Amniotic epithelial cell (primary cell): ENCODE data around the gene NR5A2.
A peak's percentile ranks its signal among the peaks of the same experiment; 100 is the strongest.

Source experiments
- DNase-seq: peaks from one replicate; pipeline ENCODE4 v3.0.0-alpha.2; 2010; ENCODE audit warnings: low read depth

NR5A2 gene

DNA sequence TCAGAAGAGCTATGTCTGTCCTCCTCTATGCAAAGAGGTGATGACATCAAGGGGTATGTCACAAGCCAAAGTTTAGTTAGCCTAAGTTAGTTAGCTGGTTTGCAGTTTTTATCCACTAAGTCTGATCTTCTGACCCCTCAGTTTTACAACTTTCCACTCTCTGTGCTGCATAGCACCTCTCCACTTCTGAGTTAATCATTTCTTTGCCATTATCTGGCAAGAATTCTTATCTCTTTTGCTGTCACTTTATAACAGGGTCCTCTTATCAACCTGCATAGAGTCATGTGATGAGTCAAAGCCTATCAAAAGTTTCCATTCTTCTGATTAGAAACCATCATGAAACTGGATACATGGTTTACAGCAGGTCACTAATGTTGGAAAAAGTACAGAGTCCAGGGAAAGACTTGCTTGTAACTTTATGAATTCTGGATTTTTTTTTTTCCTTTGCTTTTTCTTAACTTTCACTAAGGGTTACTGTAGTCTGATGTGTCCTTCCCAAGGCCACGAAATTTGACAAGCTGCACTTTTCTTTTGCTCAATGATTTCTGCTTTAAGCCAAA, at the start of gene NR5A2:
Gene NR5A2, plus strand, starts transcription at position 447 of the 560 bp plus-strand sequence. CDS start 138 bp downstream, outside the sequence.
- no peak for DNase-seq

DNA sequence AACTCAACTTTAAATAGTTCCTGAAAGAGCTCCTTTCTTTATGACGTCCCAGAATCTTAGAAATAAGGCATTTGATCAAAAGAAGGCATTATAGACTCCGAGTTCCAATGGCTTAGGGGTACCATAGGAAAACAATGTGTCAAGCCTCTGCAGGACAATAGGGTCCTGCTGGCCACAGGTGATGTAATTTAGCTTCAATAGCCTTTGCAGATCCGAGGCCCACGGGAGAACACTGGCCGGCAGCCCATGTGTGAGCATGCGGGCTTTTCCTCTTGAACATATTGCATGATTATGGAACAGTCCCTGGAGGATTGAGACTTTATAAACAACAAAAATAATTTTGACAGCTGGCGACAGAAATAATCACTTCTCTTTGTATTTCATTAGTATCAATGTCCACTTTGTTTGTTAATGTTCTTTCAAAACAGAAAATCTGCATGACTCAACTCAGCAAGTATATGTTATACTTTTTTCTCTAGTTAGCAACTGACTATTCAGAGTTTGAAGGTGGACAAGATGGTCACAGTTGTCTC, 49.0 kb upstream of the NR5A2 start:
- DNase-seq, result no peak

- DNase-seq, result no peak
Observed at GRCh38 chr1:199979071-199979470, 48.4 kb upstream of the NR5A2 start.

- DNase-seq, result no peak
Observed at GRCh38 chr1:199981584-199981983, 45.9 kb upstream of the NR5A2 start.

DNA sequence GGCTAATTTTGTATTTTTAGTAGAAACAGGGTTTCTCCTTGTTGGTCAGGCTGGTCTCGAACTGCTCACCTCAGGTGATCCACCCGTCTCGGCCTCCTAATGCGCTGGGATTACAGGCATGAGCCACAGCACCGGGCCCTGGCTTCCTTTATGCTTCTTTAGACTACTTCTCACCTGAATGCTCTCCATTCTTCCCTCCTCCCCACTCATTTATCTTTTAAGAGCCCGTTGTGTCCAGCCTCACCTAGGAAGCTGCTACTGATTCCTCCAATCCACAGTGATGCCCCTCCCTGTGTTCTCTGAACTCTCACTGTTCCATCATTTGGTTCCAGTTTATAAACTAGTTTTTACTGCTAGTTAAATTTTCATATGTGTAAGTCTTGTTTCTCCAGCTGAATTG, 44.9 kb upstream of the NR5A2 start:
- no peak for DNase-seq

- DNase-seq, result no peak
Observed at GRCh38 chr1:199983531-199983930, 44.0 kb upstream of the NR5A2 start.

- DNase-seq, result no peak
Observed at GRCh38 chr1:199995096-199995685, 32.3 kb upstream of the NR5A2 start.

GRCh38 chr1:200005165-200005564, 22.3 kb upstream of the NR5A2 start:
- no peak for DNase-seq

DNA sequence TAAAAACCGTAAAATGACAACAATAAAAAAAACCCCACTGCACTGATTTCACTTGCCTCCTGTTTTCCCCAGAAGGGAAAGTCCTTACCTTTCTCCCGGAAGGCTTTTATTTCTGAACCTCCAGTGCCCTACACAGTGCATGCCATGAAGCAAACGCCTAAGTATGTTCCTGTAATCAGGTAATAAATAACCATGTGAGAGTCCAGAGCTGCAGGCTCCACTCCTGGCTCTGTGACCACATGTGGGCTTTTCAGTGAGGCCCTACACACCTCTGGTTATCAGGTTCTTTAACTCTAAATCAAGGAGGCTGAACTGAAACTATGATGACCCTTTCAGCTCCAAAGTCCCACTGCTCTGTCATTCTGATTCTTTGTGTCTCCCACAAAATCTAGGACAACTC, 20.8 kb upstream of the NR5A2 start:
- DNase-seq, result no peak

DNA sequence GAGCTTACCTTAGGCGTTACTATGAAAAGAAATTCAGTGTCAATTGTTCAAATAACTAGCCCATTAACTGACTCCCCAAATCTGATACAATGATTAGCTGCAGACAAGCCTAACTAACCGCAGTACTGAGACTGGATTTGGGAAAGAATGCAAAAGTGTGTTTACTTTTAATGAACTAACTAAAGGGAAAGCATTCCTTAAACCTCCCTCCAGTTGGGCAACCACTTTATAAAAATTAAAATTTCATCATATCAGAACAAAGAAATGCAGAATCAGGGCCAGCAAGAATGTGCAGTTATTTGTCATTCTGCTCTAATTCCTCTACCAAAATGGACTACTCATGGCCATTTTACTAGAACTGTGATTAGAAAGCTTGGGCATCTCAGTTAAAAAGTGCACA, 11.7 kb upstream of the NR5A2 start:
- peak; percentile 48 for DNase-seq

GRCh38 chr1:200021577-200022238, 5.8 kb upstream of the NR5A2 start:
- no peak for DNase-seq

DNA sequence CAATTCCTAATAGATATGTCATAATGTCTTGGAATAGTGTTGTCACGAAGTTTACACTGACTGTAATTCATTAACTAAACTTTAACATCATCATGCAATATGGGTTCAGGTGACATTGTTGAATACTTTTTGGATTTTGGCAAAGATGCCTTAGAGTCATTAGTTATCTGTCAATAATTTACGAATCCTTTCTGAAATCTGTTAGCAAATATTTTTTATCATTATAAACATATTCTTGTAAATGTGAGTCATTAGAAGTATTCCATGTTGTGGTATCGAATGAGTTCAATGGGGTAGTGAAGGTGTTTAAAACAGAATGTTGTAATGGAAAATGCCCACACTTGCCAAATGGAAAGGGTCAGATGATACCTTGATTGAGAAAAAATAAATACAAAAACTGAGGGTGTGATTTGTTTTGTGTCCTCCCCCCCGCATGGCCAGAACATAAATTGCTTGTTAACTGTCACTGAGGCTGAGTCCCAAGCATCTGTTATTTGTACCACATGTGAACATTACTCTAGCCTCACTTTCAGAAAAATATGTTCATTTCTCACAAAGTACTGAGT, 5.2 kb upstream of the NR5A2 start:
- no peak for DNase-seq

- DNase-seq, result no peak
Observed at GRCh38 chr1:200028586-200029034, 1.1 kb downstream of the NR5A2 start.

DNA sequence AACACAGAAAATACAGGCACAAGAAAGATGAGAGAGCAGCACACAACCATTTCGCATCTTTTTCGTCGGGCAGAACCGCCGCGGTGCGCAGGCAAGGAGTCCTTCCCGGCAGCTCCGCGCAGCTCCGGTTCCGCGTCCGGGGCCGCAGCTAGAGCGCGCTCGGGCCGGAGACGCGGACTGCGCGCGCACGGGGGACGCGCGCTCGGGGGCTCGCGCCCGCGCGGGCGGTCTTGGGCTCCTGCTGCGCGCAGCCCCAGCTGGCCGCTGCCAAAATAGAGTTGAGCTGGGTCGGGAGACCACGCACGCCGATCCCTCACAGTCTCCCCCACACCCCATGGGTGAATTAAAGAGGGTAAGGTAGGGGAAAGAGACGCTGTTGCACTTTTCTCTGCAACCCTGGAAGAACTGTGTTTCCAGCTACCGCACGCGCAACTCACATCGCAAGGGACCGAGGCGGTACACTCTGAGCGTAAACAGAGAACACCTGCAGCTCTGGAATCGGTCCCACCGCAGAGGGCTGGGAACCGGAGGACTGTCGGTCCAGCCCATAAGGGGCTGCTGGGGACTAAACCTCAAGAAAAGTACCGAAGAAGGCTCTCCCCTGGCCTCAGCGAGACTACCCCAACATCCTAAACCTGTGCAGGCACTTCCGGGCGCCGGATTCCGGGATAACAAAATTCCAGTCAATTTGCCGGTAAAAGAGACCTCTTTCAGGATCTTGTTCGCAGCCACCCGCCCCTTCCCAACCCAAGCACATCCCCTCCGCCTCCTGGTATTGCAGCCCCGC, 1.7 kb downstream of the NR5A2 start:
- no peak for DNase-seq

DNA sequence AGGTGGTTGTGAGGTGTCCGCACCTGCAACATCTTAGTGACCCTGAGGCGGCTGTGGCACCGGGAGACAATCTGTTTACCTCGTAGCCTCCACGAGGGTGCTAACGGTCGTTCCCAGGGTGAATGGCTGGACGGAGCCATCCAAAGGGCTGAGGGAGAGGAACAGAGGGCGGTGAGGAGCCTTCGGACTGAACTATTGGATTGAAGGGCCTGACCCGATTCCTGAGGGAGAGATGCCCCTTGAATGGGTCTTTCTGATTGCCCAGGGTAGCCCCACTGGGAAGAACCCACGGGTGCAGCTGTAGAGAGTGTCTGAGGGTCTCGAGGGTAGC, 2.3 kb downstream of the NR5A2 start:
- no peak for DNase-seq

DNA sequence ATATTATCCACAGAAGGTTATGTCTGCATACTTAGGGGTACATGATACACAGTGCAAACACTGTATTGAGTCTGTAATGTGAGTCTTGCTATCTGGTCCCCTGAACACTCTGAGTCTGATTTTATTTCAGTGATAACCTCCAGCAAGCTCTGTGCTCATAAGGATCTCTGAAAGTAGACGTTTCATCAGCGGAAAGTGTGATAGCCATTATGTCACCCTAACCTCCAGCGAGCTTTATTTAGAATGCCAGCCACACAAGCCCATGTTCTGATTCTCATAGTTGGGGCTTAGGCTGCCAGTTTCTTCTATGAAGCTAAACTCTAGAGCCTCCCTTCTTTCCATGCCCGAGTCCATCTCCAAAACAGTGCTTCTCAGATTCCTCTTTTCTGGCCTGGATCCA, 3.3 kb downstream of the NR5A2 start:
- DNase-seq, result no peak

- peak; percentile 82 for DNase-seq
Observed at GRCh38 chr1:200033511-200034261, 6.2 kb downstream of the NR5A2 start.

DNA sequence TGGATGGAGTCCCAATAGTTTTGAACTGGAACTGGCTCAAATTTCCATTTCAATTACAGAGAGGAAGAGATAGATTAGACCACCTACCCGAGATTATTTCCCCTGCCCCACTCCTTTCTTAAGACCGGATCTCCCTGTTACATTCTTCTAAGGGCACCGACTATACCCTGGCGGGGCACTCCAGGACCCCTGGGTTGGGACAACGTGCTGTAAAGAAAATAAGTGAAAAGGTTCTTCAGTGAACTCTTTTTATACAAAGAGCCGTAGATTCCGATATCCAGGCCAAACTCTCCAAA, 6.7 kb downstream of the NR5A2 start:
- no peak for DNase-seq

DNA sequence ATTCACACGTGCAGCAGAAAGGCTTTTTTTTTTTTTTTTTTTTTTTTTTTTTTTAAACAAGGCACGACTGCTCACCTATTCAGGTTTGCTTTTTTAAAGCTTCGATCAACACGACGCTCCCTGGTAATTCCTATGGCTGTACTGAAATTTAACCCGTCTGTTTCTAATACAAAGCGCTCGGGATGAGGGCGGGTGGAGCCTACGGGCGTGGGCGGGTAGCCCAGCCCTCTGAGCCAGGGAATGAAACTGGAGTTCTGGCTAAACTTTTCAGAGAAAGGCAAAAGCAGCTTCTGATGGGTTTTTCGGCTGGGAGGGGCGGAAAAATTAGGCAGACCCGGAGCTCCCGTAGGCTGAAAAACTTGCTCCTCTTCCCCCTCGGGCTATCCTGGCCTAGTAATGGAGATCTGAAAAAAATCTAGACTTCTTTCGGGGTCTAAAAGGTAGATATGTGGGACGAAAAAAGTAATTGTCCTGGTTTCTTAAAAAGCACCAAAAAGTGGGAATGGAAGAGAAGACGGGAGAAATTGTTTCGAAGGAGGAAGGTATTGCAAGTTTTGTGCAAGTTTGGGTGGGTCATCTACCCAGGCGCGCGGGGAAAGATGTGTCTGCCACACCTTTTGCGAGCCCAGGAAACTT, 7.4 kb downstream of the NR5A2 start:
- no peak for DNase-seq

GRCh38 chr1:200035397-200035955, 8.0 kb downstream of the NR5A2 start:
- DNase-seq, result no peak
